Neuronal stem cell (in vitro differentiated cells): ENCODE data around the gene TBX1.
"Not testable (repeated sequence)": the region's sequence is repeated elsewhere in the genome, so short reads cannot be mapped to it uniquely, and the experiment has no call there.

Experiments
- DNase-seq: peaks from one replicate; pipeline ENCODE4 v3.0.0-alpha.2; 2013; ENCODE audit warnings: low spot score
- H2AFZ ChIP-seq: one replicate; pipeline ENCODE4 v1.6.1; 2013; ENCODE audit warnings: mild to moderate bottlenecking, low read length, inconsistent platforms
- H2AK5ac ChIP-seq: 2 replicates; pipeline ENCODE4 v1.6.1; 2013; ENCODE audit warnings: low read depth, mild to moderate bottlenecking, inconsistent platforms, low read length, moderate library complexity, mixed read lengths
- H2BK120ac ChIP-seq: 2 replicates; pipeline ENCODE4 v1.6.1; 2013; ENCODE audit warnings: low read depth, mild to moderate bottlenecking, inconsistent platforms, low read length, moderate library complexity, mixed read lengths
- H2BK12ac ChIP-seq: one replicate; pipeline ENCODE4 v1.6.1; 2013; ENCODE audit warnings: low read length, inconsistent platforms
- H2BK15ac ChIP-seq: 2 replicates; pipeline ENCODE4 v1.6.1; 2013; ENCODE audit warnings: mild to moderate bottlenecking, low read length, inconsistent platforms, mixed read lengths
- H2BK5ac ChIP-seq: one replicate; pipeline ENCODE4 v1.6.1; 2013; ENCODE audit warnings: inconsistent platforms, mild to moderate bottlenecking, low read length, moderate library complexity
- H3K14ac ChIP-seq: one replicate; pipeline ENCODE4 v1.6.1; 2013; ENCODE audit warnings: low read length, inconsistent platforms
- H3K18ac ChIP-seq: 2 replicates; pipeline ENCODE4 v1.6.1; 2013; ENCODE audit warnings: low read length, inconsistent platforms
- H3K23ac ChIP-seq: 2 replicates; pipeline ENCODE4 v1.6.1; 2013; ENCODE audit warnings: low read depth, mild to moderate bottlenecking, mixed read lengths, low read length, inconsistent platforms; ENCODE audit not compliant: poor library complexity
- H3K27ac ChIP-seq: replicated peaks from 3 replicates; pipeline ENCODE4 v1.5.1; 2013; ENCODE audit warnings: low read length, inconsistent platforms
- H3K27me3 ChIP-seq, 3 experiments: 2 replicates each; pipeline ENCODE4 v1.6.1; 2013; ENCODE audit warnings: low read length in 3 of 3, mild to moderate bottlenecking in 2 of 3, inconsistent platforms in 1 of 3, low read depth in 1 of 3, mixed read lengths in 1 of 3, moderate library complexity in 1 of 3; ENCODE audit not compliant: control insufficient read depth in 3 of 3, insufficient read depth in 3 of 3
- H3K36me3 ChIP-seq, 2 donors: replicated peaks in 1 of 2; 2 replicates each; pipeline ENCODE4 v1.6.1; 2013; ENCODE audit warnings: low read length in 2 of 2; ENCODE audit not compliant: control insufficient read depth in 2 of 2, insufficient read depth in 2 of 2
- H3K4ac ChIP-seq: 2 replicates; pipeline ENCODE4 v1.6.1; 2013; ENCODE audit warnings: inconsistent platforms, mild to moderate bottlenecking, low read length, moderate library complexity
- H3K4me1 ChIP-seq, 2 donors: 1 replicate in 1 of 2; 2 replicates in 1 of 2; pipeline ENCODE4 v1.6.1; 2013; ENCODE audit warnings: low read length in 2 of 2, low read depth in 1 of 2; ENCODE audit not compliant: control insufficient read depth in 2 of 2, insufficient read depth in 1 of 2
- H3K4me2 ChIP-seq: one replicate; pipeline ENCODE4 v1.6.1; 2013; ENCODE audit warnings: mild to moderate bottlenecking, low read length, inconsistent platforms; ENCODE audit not compliant: insufficient read depth, poor library complexity, severe bottlenecking
- H3K4me3 ChIP-seq, 2 donors: 2 replicates each; pipeline ENCODE4 v1.5.1; 2013; ENCODE audit warnings: low read length in 2 of 2, mild to moderate bottlenecking in 2 of 2, inconsistent platforms in 1 of 2, moderate library complexity in 1 of 2
- H3K79me1 ChIP-seq: one replicate; pipeline ENCODE4 v1.6.1; 2013; ENCODE audit warnings: low read depth, mild to moderate bottlenecking, inconsistent platforms, low read length, moderate library complexity
- H3K9ac ChIP-seq: one replicate; pipeline ENCODE4 v1.6.1; 2013; ENCODE audit warnings: mild to moderate bottlenecking, low read depth, low read length, inconsistent platforms; ENCODE audit not compliant: poor library complexity
- H3K9me3 ChIP-seq, 2 donors: replicated peaks in 1 of 2; 2 replicates each; pipeline versions ENCODE3 to v1.6.1; 2013; ENCODE audit warnings: low read length in 2 of 2, mild to moderate bottlenecking in 2 of 2, inconsistent platforms in 1 of 2, low read depth in 1 of 2, mixed read lengths in 1 of 2, moderate library complexity in 1 of 2; ENCODE audit not compliant: control insufficient read depth in 2 of 2, insufficient read depth in 1 of 2
- H4K8ac ChIP-seq: one replicate; pipeline ENCODE4 v1.6.1; 2013; ENCODE audit warnings: low read depth, mild to moderate bottlenecking, inconsistent platforms, low read length, moderate library complexity
- H4K91ac ChIP-seq: one replicate; pipeline ENCODE4 v1.6.1; 2013; ENCODE audit warnings: low read length, low read depth, mild to moderate bottlenecking, inconsistent platforms; ENCODE audit not compliant: poor library complexity
- WGBS, 2 donors: extraction: QIAGEN DNeasy Blood & Tissue Kit; methylation state at CpG; one replicate each; pipeline ENCODE4 v1.1.7; 2013; ENCODE audit warnings: missing lambda C conversion rate in 2 of 2, mixed read lengths in 1 of 2; ENCODE audit not compliant: insufficient read length in 2 of 2, insufficient replicate concordance in 1 of 2; ENCODE audit errors: extremely low coverage in 2 of 2; 5-methylcytosine and 5-hydroxymethylcytosine counted together

The TBX1 gene

GRCh38 chr22:19726064-19726788 lies 34.4 kb upstream of the TBX1 start:
- DNase-seq, H4K8ac ChIP-seq, H3K4me2 ChIP-seq, H3K27ac ChIP-seq, H2AK5ac ChIP-seq, H2BK120ac ChIP-seq, H3K4ac ChIP-seq, H2BK15ac ChIP-seq, H3K9me3 ChIP-seq, H4K91ac ChIP-seq, H3K4me3 ChIP-seq, H2AFZ ChIP-seq, H3K36me3 ChIP-seq, H3K79me1 ChIP-seq: not testable (repeated sequence)
- Histone ChIP-seq H3K23ac (peak overlapping the region; percentile 98), H2BK12ac (peak overlapping the region; percentile 58), H3K18ac (peak overlapping the region; percentile 64), H3K14ac (peak overlapping the region; percentile 94), H3K27me3 (peaks cover 49 to 92% (median 80%) of the 10 kb centered on the region in 3 experiments), H3K9ac (peak overlapping the region; percentile 21), H3K4me1 (peaks cover 17 to 28% of the 10 kb centered on the region in 2 donors), H2BK5ac (peak overlapping the region; percentile 13)
- WGBS, 2 donors, result no CpG with 5 or more reads among the region's 96 CpGs

DNA sequence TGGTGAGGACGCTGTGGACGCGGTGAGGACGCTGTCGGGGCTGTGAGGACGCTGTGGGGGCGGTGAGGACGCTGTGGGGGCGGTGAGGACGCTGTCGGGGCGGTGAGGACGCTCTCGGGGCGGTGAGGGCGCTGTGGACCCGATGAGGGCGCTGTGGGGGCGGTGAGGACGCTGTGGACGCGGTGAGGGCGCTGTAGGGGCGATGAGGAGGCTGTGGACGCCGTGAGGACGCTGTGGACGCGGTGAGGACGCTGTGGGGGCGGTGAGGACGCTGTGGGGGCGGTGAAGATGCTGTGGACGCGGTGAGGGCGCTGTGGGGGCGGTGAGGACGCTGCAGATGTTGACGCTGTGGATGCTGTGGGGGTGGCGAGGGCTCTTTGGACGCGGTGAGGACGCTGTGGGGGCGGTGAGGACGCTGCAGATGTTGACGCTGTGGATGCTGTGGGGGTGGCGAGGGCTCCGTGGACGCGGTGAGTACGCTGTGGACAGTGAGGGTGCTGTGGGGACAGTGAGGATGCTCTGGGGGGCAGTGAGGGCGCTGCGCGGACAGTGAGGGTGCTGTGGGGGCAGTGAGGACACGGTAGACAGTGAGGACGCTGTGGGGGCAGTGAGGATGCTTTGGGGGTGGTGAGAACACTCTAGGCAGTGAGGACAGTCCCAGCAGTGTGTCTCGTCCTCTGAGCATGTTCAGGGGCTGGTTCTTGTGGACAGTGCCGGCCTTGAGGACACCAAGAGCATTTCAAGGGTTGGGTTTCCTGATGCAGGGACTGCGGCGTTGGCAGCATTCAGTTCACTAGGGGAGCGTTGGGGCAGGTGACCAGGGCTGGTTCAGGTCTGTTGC lies 33.0 kb upstream of the TBX1 start:
- H2BK15ac ChIP-seq, result peak overlapping the region; percentile 81
- peak overlapping the region; percentile 84 for H2BK5ac ChIP-seq
- H3K4me3 ChIP-seq, result no peak overlapping the region
- H3K14ac ChIP-seq, result peak overlapping the region; percentile 97
- H2BK120ac ChIP-seq, result no peak overlapping the region
- H3K23ac ChIP-seq, result peak overlapping the region; percentile 98
- peak overlapping the region; percentile 60 for H3K9ac ChIP-seq
- no CpG with 5 or more reads among the region's 61 CpGs for WGBS, 2 donors
- H3K4ac ChIP-seq, result no peak overlapping the region
- H3K9me3 ChIP-seq, result peaks cover 3 to 8% of the 10 kb centered on the region in 2 donors
- peak overlapping the region; percentile 72 for H4K91ac ChIP-seq
- no peaks in the 10 kb centered on the region for H3K36me3 ChIP-seq
- H3K18ac ChIP-seq, result peak overlapping the region; percentile 91
- peaks cover 39 to 79% (median 67%) of the 10 kb centered on the region in 3 experiments for H3K27me3 ChIP-seq
- no peak overlapping the region for H3K4me2 ChIP-seq
- H2BK12ac ChIP-seq, result peak overlapping the region; percentile 7
- peaks cover 13 to 21% of the 10 kb centered on the region in 2 donors for H3K4me1 ChIP-seq
- H2AFZ ChIP-seq, result no peak overlapping the region
- no peak for DNase-seq
- H4K8ac ChIP-seq, result peak overlapping the region; percentile 43
- H3K27ac ChIP-seq, result no peak overlapping the region
- no peaks in the 10 kb centered on the region for H3K79me1 ChIP-seq
- H2AK5ac ChIP-seq, result peak overlapping the region; percentile 94

DNA sequence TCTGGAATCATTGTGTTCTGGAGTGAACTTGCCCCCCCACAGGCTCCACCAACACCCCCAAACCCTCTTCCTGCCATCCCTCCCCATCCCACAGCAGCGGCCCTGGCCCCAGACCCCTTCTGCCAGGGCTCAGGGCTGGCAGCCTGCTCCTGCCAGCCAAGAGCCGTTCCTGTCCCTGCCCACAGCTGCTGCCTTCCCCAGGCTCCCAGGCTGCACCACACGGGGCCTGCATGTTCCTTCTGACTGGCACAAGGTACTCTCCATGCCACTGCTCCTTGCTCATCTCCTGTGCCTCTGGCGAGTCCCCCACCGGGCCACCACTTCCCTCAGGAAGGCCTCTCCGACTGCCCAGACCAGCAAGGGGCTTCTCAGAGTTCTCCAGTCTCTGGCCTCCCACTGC lies 32.3 kb upstream of the TBX1 start:
- Histone ChIP-seq H2AK5ac (peak overlapping the region; percentile 94), H3K27ac (no peak overlapping the region), H3K4ac (no peak overlapping the region), H3K36me3 (no peaks in the 10 kb centered on the region), H4K91ac (no peak overlapping the region), H2BK12ac (no peak overlapping the region), H3K14ac (peak overlapping the region; percentile 97), H3K4me2 (no peak overlapping the region), H2AFZ (no peak overlapping the region), H3K4me1 (peaks cover 10 to 14% of the 10 kb centered on the region in 2 donors), H3K18ac (peak overlapping the region; percentile 48), H2BK15ac (peak overlapping the region; percentile 77), H3K4me3 (no peak overlapping the region), H3K9ac (no peak overlapping the region), H3K27me3 (peaks cover 32 to 77% (median 60%) of the 10 kb centered on the region in 3 experiments), H3K23ac (peak overlapping the region; percentile 98), H3K79me1 (no peaks in the 10 kb centered on the region), H4K8ac (no peak overlapping the region), H2BK5ac (peak overlapping the region; percentile 84), H2BK120ac (no peak overlapping the region), H3K9me3 (peaks cover 3 to 8% of the 10 kb centered on the region in 2 donors)
- no peak for DNase-seq
- WGBS, 2 donors, result no CpG with 5 or more reads among the region's 6 CpGs

- H2BK120ac ChIP-seq, result no peak overlapping the region
- H4K8ac ChIP-seq, result no peak overlapping the region
- H3K36me3 ChIP-seq, result no peaks in the 10 kb centered on the region
- peaks cover 7 to 12% of the 10 kb centered on the region in 2 donors for H3K4me1 ChIP-seq
- H3K23ac ChIP-seq, result peak overlapping the region; percentile 80
- peak overlapping the region; percentile 89 for H3K14ac ChIP-seq
- peaks cover 3 to 8% of the 10 kb centered on the region in 2 donors for H3K9me3 ChIP-seq
- H3K9ac ChIP-seq, result peak overlapping the region; percentile 77
- whole genome bisulfite sequencing, 2 donors, result no CpG with 5 or more reads among the region's 10 CpGs
- no peaks in the 10 kb centered on the region for H3K79me1 ChIP-seq
- H3K18ac ChIP-seq, result peak overlapping the region; percentile 71
- DNase-seq, result no peak
- H3K4ac ChIP-seq, result peak overlapping the region; percentile 95
- H2BK15ac ChIP-seq, result peak overlapping the region; percentile 77
- H4K91ac ChIP-seq, result no peak overlapping the region
- H2BK12ac ChIP-seq, result no peak overlapping the region
- no peak overlapping the region for H2BK5ac ChIP-seq
- peak overlapping the region in 1 of 2 donors; percentile 5 for H3K4me3 ChIP-seq
- H2AK5ac ChIP-seq, result peak overlapping the region; percentile 90
- H3K27me3 ChIP-seq, result peaks cover 27 to 77% (median 54%) of the 10 kb centered on the region in 3 experiments
- H3K27ac ChIP-seq, result no peak overlapping the region
- no peak overlapping the region for H3K4me2 ChIP-seq
- no peak overlapping the region for H2AFZ ChIP-seq
These were observed 31.7 kb upstream of the TBX1 start for GRCh38 chr22:19728836-19729235.
